Mucosa of stomach (tissue), 1 donor: ENCODE measurements around the gene ITSN1.
"Not testable (repeated sequence)": the region's sequence is repeated elsewhere in the genome, so short reads cannot be mapped to it uniquely, and the experiment has no call there.

ENCODE experiments used
- H3K27me3 ChIP-seq: one replicate; pipeline ENCODE4 v1.7.0; 2013; ENCODE audit warnings: mild to moderate bottlenecking, low read length; ENCODE audit not compliant: control insufficient read depth, insufficient read depth
- H3K36me3 ChIP-seq: one replicate; pipeline ENCODE4 v1.7.0; 2013; ENCODE audit warnings: low read length; ENCODE audit not compliant: control insufficient read depth, insufficient read depth
- H3K4me1 ChIP-seq: one replicate; pipeline ENCODE4 v1.7.0; 2013; ENCODE audit warnings: mild to moderate bottlenecking, low read length; ENCODE audit not compliant: control insufficient read depth, insufficient read depth
- H3K4me3 ChIP-seq: one replicate; pipeline ENCODE4 v1.7.0; 2013; ENCODE audit warnings: low read length
- H3K9ac ChIP-seq: one replicate; pipeline ENCODE4 v1.7.0; 2013; ENCODE audit warnings: mild to moderate bottlenecking, low read length, moderate library complexity
- H3K9me3 ChIP-seq: one replicate; pipeline ENCODE4 v1.7.0; 2013; ENCODE audit warnings: mild to moderate bottlenecking, low read length, moderate library complexity; ENCODE audit not compliant: control insufficient read depth
- donor health status: Pancreatic carcinoma.

The ITSN1 gene

GRCh38 chr21:33642027-33642895, at the start of gene ITSN1:
Gene ITSN1 (plus strand): TSS chr21:33642501. CDS start chr21:33718829, 76,328 bp downstream.
- peak within 1 kb of the TSS; percentile 85 for H3K9ac ChIP-seq
- peak within 1 kb of the TSS; percentile 97 for H3K4me3 ChIP-seq
- no peaks in the 10 kb centered on the region for H3K36me3 ChIP-seq
- no peaks in the 10 kb centered on the region for H3K27me3 ChIP-seq
- H3K4me1 ChIP-seq: peaks cover 21% of the 10 kb centered on the region
- H3K9me3 ChIP-seq: no peaks in the 10 kb centered on the region

GRCh38 chr21:33598051-33598450, 44.2 kb upstream of the ITSN1 start:
- Histone ChIP-seq H3K9me3 (no peaks in the 10 kb centered on the region), H3K36me3 (no peaks in the 10 kb centered on the region), H3K4me1 (no peaks in the 10 kb centered on the region), H3K27me3 (no peaks in the 10 kb centered on the region), H3K4me3 (no peak overlapping the region), H3K9ac (no peak overlapping the region)

- Histone ChIP-seq H3K36me3 (no peaks in the 10 kb centered on the region), H3K4me1 (no peaks in the 10 kb centered on the region), H3K9me3 (no peaks in the 10 kb centered on the region), H3K4me3 (no peak overlapping the region), H3K9ac (no peak overlapping the region), H3K27me3 (no peaks in the 10 kb centered on the region)
These were observed 33.7 kb upstream of the ITSN1 start for GRCh38 chr21:33608559-33608958.

GRCh38 chr21:33611006-33611744, 31.1 kb upstream of the ITSN1 start:
- Histone ChIP-seq H3K4me1 (no peaks in the 10 kb centered on the region), H3K36me3 (no peaks in the 10 kb centered on the region), H3K9me3 (no peaks in the 10 kb centered on the region), H3K4me3 (no peak overlapping the region), H3K9ac (no peak overlapping the region), H3K27me3 (no peaks in the 10 kb centered on the region)

GRCh38 chr21:33617565-33617964, 24.7 kb upstream of the ITSN1 start:
- H3K27me3 ChIP-seq, H3K9ac ChIP-seq, H3K9me3 ChIP-seq, H3K36me3 ChIP-seq, H3K4me1 ChIP-seq, H3K4me3 ChIP-seq: not testable (repeated sequence)

- Histone ChIP-seq H3K4me1 (peaks cover 4% of the 10 kb centered on the region), H3K27me3 (no peaks in the 10 kb centered on the region), H3K4me3 (no peak overlapping the region), H3K9ac (no peak overlapping the region), H3K9me3 (no peaks in the 10 kb centered on the region), H3K36me3 (no peaks in the 10 kb centered on the region)
These were observed 23.9 kb upstream of the ITSN1 start for GRCh38 chr21:33618407-33618806.

- Histone ChIP-seq H3K4me3 (no peak overlapping the region), H3K27me3 (no peaks in the 10 kb centered on the region), H3K4me1 (peaks cover 4% of the 10 kb centered on the region), H3K9me3 (no peaks in the 10 kb centered on the region), H3K9ac (no peak overlapping the region), H3K36me3 (no peaks in the 10 kb centered on the region)
These were observed 22.6 kb upstream of the ITSN1 start for GRCh38 chr21:33619726-33620125.

- Histone ChIP-seq H3K4me3 (no peak overlapping the region), H3K9ac (no peak overlapping the region), H3K9me3 (no peaks in the 10 kb centered on the region), H3K36me3 (no peaks in the 10 kb centered on the region), H3K27me3 (no peaks in the 10 kb centered on the region), H3K4me1 (peaks cover 4% of the 10 kb centered on the region)
These were observed 20.0 kb upstream of the ITSN1 start for GRCh38 chr21:33622253-33622652.

- H3K9ac ChIP-seq, H3K27me3 ChIP-seq, H3K4me1 ChIP-seq, H3K36me3 ChIP-seq, H3K4me3 ChIP-seq, H3K9me3 ChIP-seq: not testable (repeated sequence)
These were observed 16.1 kb upstream of the ITSN1 start for GRCh38 chr21:33626151-33626550.

- Histone ChIP-seq H3K36me3 (no peaks in the 10 kb centered on the region), H3K9me3 (no peaks in the 10 kb centered on the region), H3K4me3 (no peak overlapping the region), H3K4me1 (no peaks in the 10 kb centered on the region), H3K27me3 (no peaks in the 10 kb centered on the region), H3K9ac (no peak overlapping the region)
These were observed 8.0 kb upstream of the ITSN1 start for GRCh38 chr21:33634254-33634653.

GRCh38 chr21:33640697-33641351, 1.5 kb upstream of the ITSN1 start:
- Histone ChIP-seq H3K36me3 (no peaks in the 10 kb centered on the region), H3K27me3 (no peaks in the 10 kb centered on the region), H3K4me3 (peak overlapping the region; percentile 97), H3K9me3 (no peaks in the 10 kb centered on the region), H3K4me1 (peaks cover 21% of the 10 kb centered on the region), H3K9ac (peak overlapping the region; percentile 85)
